HG02885 (cell line): ENCODE results near the gene KRT84.

Source experiments
- ATAC-seq: cut with Tn5 transposase; IDR thresholded peaks from one replicate; pipeline ENCODE4 v1.9.1; 2021; ENCODE audit warnings: mild to moderate bottlenecking; ENCODE audit not compliant: unreplicated experiment, poor library complexity

Gene KRT84

DNA sequence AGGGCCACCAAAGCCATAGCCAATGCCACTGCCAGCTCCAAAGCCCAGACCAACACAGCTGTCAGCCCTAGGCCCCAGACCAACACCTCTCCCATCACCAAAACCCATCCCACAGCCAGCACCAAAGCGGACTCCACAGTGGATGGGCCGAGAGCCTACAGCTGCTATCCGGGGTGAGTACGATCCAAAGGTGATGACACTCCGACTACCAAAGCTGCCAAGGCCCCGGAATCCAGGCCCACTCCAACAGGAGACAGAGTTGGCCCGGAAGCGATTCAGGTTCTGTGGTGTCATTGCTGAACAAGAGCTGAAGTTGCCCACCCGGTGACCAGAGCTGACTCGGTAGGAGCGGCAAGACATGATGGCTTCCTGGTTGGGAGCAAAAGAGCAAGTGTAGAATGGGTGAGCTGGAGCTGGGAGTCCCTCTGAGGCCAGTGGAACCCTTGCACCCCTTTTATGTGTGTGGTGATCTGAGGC is at the start of gene KRT84:
Gene KRT84 (minus strand): TSS at position 427 of the 477 bp plus-strand sequence. CDS start 67 bp downstream, at position 360.
- no peak for ATAC-seq

- ATAC-seq: no peak
These were observed 49.5 kb upstream of the KRT84 start for GRCh38 chr12:52434760-52435530.

GRCh38 chr12:52434081-52434733 is 48.8 kb upstream of the KRT84 start, which contains the start of gene KRT75:
KRT75 (minus strand) TSS chr12:52434371; CDS start chr12:52434304, 67 bp downstream.
- no peak for ATAC-seq

GRCh38 chr12:52433501-52434080 is 48.1 kb upstream of the KRT84 start:
- ATAC-seq: no peak

- ATAC-seq: no peak
These were observed 47.2 kb upstream of the KRT84 start for GRCh38 chr12:52432559-52433207.

- no peak for ATAC-seq
These were observed 42.7 kb upstream of the KRT84 start for GRCh38 chr12:52428121-52428520.

DNA sequence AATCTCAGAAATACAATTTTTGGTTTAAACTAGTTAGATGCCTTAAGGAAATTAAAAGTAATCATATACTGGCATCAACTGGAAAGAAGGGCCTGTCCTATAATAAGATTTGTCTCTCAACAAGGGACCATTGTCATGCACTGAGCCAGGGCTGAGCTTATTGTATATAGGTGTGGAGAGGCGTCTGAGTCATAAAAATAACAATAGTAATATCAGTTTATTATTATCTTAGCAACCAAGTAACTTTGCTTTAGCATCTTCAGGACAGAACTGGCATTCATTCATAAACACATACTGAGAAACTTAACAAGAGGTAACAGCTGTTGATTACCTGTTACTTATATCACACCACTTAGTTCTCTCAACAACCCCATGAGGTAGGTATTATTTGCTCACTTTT is 41.6 kb upstream of the KRT84 start:
- no peak for ATAC-seq

DNA sequence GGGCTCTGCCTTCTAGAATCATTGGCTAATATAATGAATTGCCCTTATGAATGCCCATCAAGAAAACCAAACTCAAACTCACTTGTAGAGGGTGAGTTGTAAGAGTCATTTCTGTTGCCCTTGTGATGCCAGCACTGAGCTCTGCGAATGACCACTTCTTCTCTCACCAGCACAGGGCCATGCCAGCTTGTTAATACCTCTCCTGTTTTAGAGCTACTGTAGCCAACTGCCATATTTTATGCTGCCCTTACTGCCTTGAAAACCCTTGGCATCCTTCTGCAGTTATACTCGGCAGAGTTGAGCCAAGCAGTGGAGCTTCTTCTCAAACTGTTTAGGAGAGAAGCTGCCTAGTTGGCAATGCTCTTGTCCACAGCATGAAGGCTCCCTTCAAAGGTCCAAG is 40.6 kb upstream of the KRT84 start:
- ATAC-seq: no peak

- ATAC-seq: no peak
These were observed 40.0 kb upstream of the KRT84 start for GRCh38 chr12:52425466-52425865.

DNA sequence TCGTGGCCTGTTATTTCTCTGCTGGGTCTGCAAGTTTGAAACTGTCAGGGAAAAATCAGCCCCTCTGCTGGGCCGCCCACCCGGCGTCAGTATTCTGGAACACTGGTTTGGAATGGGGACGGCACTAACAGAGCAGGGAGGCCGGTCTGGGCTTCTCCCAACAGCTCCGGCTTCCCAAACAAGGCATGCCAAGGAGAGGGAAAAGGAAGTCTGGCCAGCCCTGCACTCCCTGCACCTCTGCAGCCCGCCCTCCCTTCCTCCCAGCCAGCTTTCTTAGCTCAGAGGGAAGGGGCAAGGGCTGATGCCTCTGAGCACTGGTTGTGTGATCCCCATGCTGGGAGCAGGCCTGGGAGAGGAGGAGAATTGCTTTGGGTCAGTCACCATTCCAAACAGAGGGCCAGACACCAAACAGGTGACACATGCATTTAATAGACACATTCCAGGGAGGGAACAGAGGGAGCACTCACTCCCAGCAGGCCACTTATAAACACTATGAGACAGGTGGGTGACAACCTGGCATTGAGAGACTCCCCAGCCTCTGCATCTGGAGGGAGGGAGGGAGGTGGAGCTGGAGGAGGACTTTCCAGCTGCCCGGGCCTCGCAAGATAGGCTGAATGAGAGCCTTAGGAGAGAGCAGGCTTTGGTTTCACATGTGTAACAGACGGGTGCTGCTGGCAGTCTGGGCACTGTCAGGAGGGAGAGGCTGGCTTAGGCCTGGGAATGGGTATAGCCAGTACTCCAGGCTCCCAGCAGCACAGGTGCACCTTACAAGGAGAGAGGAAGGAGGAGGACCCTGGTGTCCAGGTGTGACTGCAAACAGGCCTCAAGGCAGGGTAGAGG is 38.4 kb upstream of the KRT84 start:
- ATAC-seq: no peak

DNA sequence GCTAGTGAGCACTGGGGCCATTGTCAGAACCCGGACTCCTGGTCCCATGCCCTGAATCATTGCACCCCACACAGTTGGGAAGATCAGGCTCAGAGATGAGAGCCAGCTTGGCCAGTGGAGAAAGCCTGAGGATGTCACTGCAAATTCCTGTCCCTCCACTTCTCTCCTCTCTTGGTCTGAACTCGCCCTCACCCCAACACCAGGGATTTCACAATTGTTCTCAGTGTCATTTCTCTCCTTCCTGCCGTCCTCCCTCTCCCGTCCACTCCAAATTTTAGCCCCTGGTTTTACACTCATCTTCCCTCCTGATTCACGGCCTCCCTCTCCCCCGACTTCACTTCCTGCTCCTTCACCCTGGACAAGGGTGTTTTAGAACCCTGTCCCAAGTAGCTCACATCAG is 37.6 kb upstream of the KRT84 start:
- ATAC-seq: no peak

DNA sequence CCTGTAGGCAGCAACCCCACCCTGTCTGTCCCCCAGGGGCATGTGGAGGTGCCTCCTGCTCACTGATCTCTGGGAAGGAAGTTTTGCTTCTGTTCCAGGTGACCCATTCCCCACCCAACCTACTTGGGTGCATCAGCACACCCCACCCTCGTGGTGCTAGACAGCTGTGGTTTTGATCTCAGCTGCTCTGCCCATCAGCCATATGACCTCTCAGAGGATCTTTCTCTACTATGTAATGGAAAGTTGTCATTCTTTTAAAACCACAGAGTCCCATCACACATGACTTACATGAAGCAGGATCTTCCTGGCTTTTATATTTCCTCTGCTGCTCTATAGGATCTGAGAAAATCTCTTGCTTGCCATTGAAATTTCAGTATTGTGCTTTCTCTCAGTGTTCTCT is 34.2 kb upstream of the KRT84 start:
- no peak for ATAC-seq

DNA sequence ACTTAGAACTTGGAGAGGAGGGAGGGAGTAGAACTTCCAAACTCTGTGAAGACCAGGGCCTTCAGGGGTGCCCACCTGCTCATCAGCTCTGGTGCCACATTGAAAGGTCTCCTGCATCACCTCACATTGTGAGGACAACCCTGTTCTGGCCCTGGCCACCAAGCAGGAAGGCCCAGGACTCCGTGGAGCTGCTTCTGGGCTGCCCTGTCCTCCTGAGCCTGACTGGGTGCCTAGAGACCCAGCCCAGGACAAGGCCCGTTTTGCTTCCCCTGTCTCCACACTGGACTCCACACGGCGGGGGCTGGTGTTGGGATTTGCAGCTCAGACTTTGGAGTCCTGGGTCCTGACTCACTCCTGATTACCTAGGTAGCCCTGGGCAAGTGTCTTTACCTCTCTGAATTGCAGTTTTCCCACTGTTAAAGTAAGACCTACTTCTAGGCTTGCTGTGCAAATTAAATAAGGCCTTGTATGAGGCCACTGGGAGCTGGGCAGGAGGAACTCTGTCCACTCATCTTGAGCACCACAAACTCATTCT is 33.2 kb upstream of the KRT84 start:
- ATAC-seq: no peak

DNA sequence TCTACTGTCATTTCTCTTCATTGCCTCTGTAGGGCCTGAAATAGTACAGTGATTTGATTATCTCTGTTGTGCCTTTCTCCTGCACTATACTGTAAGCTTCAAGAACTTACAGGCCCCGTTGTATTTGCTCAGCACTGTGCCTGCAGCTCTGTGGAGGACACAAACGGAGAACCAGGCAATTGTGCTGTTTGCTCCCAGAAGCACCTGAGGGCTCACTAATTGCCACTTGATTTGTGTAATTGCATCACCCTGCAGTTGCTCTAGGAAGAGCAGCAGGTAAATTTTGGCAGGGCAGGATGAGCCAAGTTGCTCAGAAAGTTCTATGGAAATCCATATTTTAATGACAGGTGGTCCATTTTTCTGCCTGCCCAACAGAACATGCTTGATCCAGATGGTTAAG is 32.3 kb upstream of the KRT84 start:
- no peak for ATAC-seq

GRCh38 chr12:52416795-52417194 is 31.3 kb upstream of the KRT84 start:
- ATAC-seq: no peak

GRCh38 chr12:52415870-52416750 is 30.7 kb upstream of the KRT84 start:
- no peak for ATAC-seq

GRCh38 chr12:52414936-52415335 is 29.5 kb upstream of the KRT84 start:
- no peak for ATAC-seq

GRCh38 chr12:52413782-52414345 is 28.4 kb upstream of the KRT84 start:
- no peak for ATAC-seq
